SK-N-SH (cell line): ENCODE data around the gene WDR81. TPM values are rescaled to one million over a fixed set of nuclear protein-coding genes. Genes with fewer than 3 reads are reported as not detected.

Source experiments
- CTCF ChIA-PET: fragments of 300-600, 350-600 bp; formaldehyde crosslinking; extraction: SDS; loops from one replicate; lab custom pipeline; 2021; lab: Yijun Ruan, JAX
- POLR2A ChIA-PET: fragments of 350-600 bp; sonication (Branson Sonifier 250); formaldehyde crosslinking; extraction: SDS; loops from one replicate; lab custom pipeline; 2020; ENCODE audit warnings: antibody characterized with exemption, inconsistent platforms; lab: Yijun Ruan, JAX
- DNase-seq: peaks from one replicate; pipeline ENCODE4 v3.0.0; 2012
- H2AFZ ChIP-seq: fragments of 200-600 bp; sonication (generic); 2 replicates; pipeline ENCODE4 v1.8.1; 2016; ENCODE audit warnings: antibody characterized with exemption, mild to moderate bottlenecking, low read depth
- H3F3A ChIP-seq: fragments of 200-600 bp; sonication (generic); replicated peaks from 2 replicates; pipeline ENCODE3; 2016; ENCODE audit warnings: antibody characterized with exemption, mild to moderate bottlenecking; ENCODE audit not compliant: insufficient read depth
- H3K27ac ChIP-seq, 2 experiments: fragments of 200-500 bp in 1 of 2; fragments of 200-600 bp in 1 of 2; sonication (Bioruptor generic) in 1 of 2; sonication (generic), shearing (Covaris generic) in 1 of 2; 2 replicates each; pipeline versions ENCODE4 v1.5.1 to v1.6.1; 2014 to 2016; ENCODE audit warnings: low read depth in 2 of 2, inconsistent platforms in 1 of 2, low read length in 1 of 2, mild to moderate bottlenecking in 1 of 2, mixed read lengths in 1 of 2
- H3K27me3 ChIP-seq: fragments of 200-600 bp; sonication (generic), shearing (Covaris generic); 2 replicates; pipeline ENCODE4 v1.6.1; 2016; ENCODE audit warnings: mixed run types; ENCODE audit not compliant: insufficient read depth
- H3K36me3 ChIP-seq, 2 experiments: fragments of 200-500 bp in 1 of 2; fragments of 200-600 bp in 1 of 2; sonication (Bioruptor generic) in 1 of 2; sonication (generic) in 1 of 2; replicated peaks in 1 of 2; 2 replicates each; pipeline versions ENCODE3 to v1.5.1; 2014 to 2016; ENCODE audit warnings: low read length in 1 of 2, mild to moderate bottlenecking in 1 of 2; ENCODE audit not compliant: insufficient read depth in 2 of 2, control insufficient read depth in 1 of 2
- H3K4me1 ChIP-seq, 2 experiments: fragments of 200-500 bp in 1 of 2; fragments of 200-600 bp in 1 of 2; sonication (Bioruptor generic) in 1 of 2; sonication (generic), shearing (Covaris generic) in 1 of 2; 2 replicates each; pipeline versions ENCODE4 v1.5.1 to v1.6.1; 2014 to 2016; ENCODE audit warnings: low read depth in 1 of 2, low read length in 1 of 2, mixed run types in 1 of 2; ENCODE audit not compliant: insufficient read depth in 2 of 2, control insufficient read depth in 1 of 2
- H3K4me2 ChIP-seq: fragments of 200-600 bp; sonication (generic), shearing (Covaris generic); 2 replicates; pipeline ENCODE4 v1.6.1; 2017; ENCODE audit warnings: mixed run types
- H3K4me3 ChIP-seq, 2 experiments: fragments of 200-500 bp in 1 of 2; fragments of 200-600 bp in 1 of 2; sonication (Bioruptor generic) in 1 of 2; sonication (generic), shearing (Covaris generic) in 1 of 2; 2 replicates each; pipeline versions ENCODE4 v1.5.1 to v1.8.1; 2014 to 2016; ENCODE audit warnings: low read depth in 2 of 2, inconsistent platforms in 1 of 2, low read length in 1 of 2, mild to moderate bottlenecking in 1 of 2, mixed read lengths in 1 of 2, moderate library complexity in 1 of 2
- H3K79me2 ChIP-seq: fragments of 200-600 bp; sonication (generic); 2 replicates; pipeline ENCODE4 v1.8.1; 2017; ENCODE audit warnings: mild to moderate bottlenecking; ENCODE audit not compliant: insufficient read depth
- H3K9ac ChIP-seq: fragments of 200-600 bp; sonication (generic); 2 replicates; pipeline ENCODE4 v1.6.1; 2017; ENCODE audit warnings: mixed run types
- H3K9me2 ChIP-seq: fragments of 200-600 bp; sonication (generic); 2 replicates; pipeline ENCODE4 v1.6.1; 2017; ENCODE audit warnings: mixed run types
- H3K9me3 ChIP-seq: fragments of 200-600 bp; sonication (generic); 2 replicates; pipeline ENCODE4 v1.6.1; 2017; ENCODE audit warnings: mixed run types, mild to moderate bottlenecking, moderate library complexity
- H4K20me1 ChIP-seq: fragments of 200-600 bp; sonication (generic); 2 replicates; pipeline ENCODE4 v1.6.1; 2017; ENCODE audit warnings: mild to moderate bottlenecking, mixed run types; ENCODE audit not compliant: insufficient read depth
- CHD2 ChIP-seq: fragments of 150-350 bp; IDR thresholded peaks from 2 replicates; pipeline ENCODE4 v1.6.1; 2018; ENCODE audit warnings: low read length; ENCODE audit not compliant: partially characterized antibody
- ELF1 ChIP-seq: IDR thresholded peaks from 2 replicates; pipeline ENCODE4 v1.4.0; 2012
- FOXJ3 ChIP-seq: sonication (generic); formaldehyde crosslinking; IDR thresholded peaks from 2 replicates; pipeline ENCODE4 v1.5.1; 2020; ENCODE audit warnings: mild to moderate bottlenecking, missing genetic modification reagents
- GABPA ChIP-seq: IDR thresholded peaks from 2 replicates; pipeline ENCODE4 v1.4.0; 2012; ENCODE audit warnings: low read depth, mild to moderate bottlenecking
- JUND ChIP-seq: IDR thresholded peaks from 2 replicates; pipeline ENCODE4 v1.4.0; 2012
- MXI1 ChIP-seq: IDR thresholded peaks from 2 replicates; pipeline ENCODE4 v1.6.1; 2012; ENCODE audit warnings: mild to moderate bottlenecking, low read depth, low read length, improper control_type of control experiment
- RFX5 ChIP-seq: IDR thresholded peaks from 2 replicates; pipeline ENCODE4 v1.6.1; 2012; ENCODE audit warnings: mild to moderate bottlenecking, improper control_type of control experiment, low read length
- TAF1 ChIP-seq: IDR thresholded peaks from 2 replicates; pipeline ENCODE4 v1.6.1; 2012; ENCODE audit warnings: low read depth, mild to moderate bottlenecking, low read length, moderate library complexity, borderline replicate concordance
- TEAD4 ChIP-seq: IDR thresholded peaks from 2 replicates; pipeline ENCODE4 v1.4.0; 2012; ENCODE audit warnings: mild to moderate bottlenecking, borderline replicate concordance; ENCODE audit not compliant: insufficient read depth
- WGBS: methylation state at CpG from one replicate; pipeline ENCODE4 v1.1.6; 2017; ENCODE audit warnings: low lambda C conversion rate; 5-methylcytosine and 5-hydroxymethylcytosine counted together
- polyA plus RNA-seq, 3 experiments: library from polyadenylated mRNA; depleted of rRNA; stranded (reverse); fragments of >200 nt; gene quantifications; 2 replicates each; pipeline ENCODE4 v1.2.3, GENCODE V29; 2012
- TF ChIP-seq, protein P1 (sequence below): IDR thresholded peaks from 2 replicates; pipeline ENCODE4 v1.4.0; 2012; ENCODE audit warnings: low read depth, borderline replicate concordance
- TF ChIP-seq, protein P2 (sequence below): fragments of 150-350 bp; IDR thresholded peaks from 2 replicates; pipeline ENCODE4 v1.6.1; 2016; ENCODE audit warnings: mild to moderate bottlenecking, low read depth, low read length
- TF ChIP-seq, protein P3 (sequence below): IDR thresholded peaks from 2 replicates; pipeline ENCODE4; 2012

The WDR81 gene
- polyA plus RNA-seq, 1 of the 3 experiments (the other 2 are of a cell fraction), result 9.3 TPM

DNA sequence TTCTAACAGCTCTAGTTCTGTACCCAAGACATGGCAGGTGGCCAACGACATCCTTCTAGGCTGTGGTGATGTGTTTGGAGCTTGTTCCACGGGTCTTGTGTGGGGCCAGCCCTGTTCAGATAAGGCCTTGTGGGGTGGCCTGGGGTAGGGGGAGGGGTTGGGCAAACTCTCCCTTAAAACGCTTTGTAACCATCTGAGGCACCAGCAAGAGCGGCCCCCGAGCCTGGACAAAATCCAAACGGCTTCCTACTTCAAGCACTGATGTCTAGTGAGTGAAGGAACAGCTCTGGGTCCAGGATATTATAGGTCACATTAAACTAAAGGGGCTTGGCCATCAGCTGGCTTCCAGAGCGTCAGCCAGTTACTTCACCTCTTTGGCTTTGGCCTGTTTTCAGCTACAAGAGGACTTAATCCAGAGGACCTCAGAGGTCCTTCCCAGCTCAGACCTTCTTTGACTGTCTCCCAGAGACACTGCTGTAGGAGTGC is 49.2 kb downstream of the WDR81 start:
- DNase-seq, result no peak
- no peaks in the 10 kb centered on the region for H4K20me1 ChIP-seq
- no peaks in the 10 kb centered on the region for H3K27me3 ChIP-seq
- WGBS, result 73% methylated on average over 7 of the region's 7 CpGs
- H3K27ac ChIP-seq, result no peak overlapping the region
- H3F3A ChIP-seq, result peaks cover under 1% of the 10 kb centered on the region
- no peak overlapping the region for H3K4me2 ChIP-seq
- ChIA-PET POLR2A (interaction anchor here (0.8 kb wide), 1 partner anchor 10 kb away, joined by 3 read pairs; no protein-coding TSS in a partner anchor), CTCF (interaction anchor here (0.7 to 1.7 kb wide), 8 partner anchors 8 to 125 kb away, joined by 3 to 5 read pairs (median 3); partner anchors contain the start of gene SERPINF1)
- no peaks in the 10 kb centered on the region for H3K4me1 ChIP-seq
- no peaks in the 10 kb centered on the region for H3K9me2 ChIP-seq
- TF ChIP-seq TEAD4 (no peak), RFX5 (no peak), GABPA (no peak), CHD2 (no peak), ELF1 (no peak), MXI1 (no peak), FOXJ3 (CRISPR knock-in tag) (no peak), JUND (no peak), TAF1 (no peak)
- TF ChIP-seq, protein P1, sequence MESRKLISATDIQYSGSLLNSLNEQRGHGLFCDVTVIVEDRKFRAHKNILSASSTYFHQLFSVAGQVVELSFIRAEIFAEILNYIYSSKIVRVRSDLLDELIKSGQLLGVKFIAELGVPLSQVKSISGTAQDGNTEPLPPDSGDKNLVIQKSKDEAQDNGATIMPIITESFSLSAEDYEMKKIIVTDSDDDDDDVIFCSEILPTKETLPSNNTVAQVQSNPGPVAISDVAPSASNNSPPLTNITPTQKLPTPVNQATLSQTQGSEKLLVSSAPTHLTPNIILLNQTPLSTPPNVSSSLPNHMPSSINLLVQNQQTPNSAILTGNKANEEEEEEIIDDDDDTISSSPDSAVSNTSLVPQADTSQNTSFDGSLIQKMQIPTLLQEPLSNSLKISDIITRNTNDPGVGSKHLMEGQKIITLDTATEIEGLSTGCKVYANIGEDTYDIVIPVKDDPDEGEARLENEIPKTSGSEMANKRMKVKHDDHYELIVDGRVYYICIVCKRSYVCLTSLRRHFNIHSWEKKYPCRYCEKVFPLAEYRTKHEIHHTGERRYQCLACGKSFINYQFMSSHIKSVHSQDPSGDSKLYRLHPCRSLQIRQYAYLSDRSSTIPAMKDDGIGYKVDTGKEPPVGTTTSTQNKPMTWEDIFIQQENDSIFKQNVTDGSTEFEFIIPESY, result no peak
- TF ChIP-seq, protein P2, sequence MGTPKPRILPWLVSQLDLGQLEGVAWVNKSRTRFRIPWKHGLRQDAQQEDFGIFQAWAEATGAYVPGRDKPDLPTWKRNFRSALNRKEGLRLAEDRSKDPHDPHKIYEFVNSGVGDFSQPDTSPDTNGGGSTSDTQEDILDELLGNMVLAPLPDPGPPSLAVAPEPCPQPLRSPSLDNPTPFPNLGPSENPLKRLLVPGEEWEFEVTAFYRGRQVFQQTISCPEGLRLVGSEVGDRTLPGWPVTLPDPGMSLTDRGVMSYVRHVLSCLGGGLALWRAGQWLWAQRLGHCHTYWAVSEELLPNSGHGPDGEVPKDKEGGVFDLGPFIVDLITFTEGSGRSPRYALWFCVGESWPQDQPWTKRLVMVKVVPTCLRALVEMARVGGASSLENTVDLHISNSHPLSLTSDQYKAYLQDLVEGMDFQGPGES, result no peak
- TF ChIP-seq, protein P3, sequence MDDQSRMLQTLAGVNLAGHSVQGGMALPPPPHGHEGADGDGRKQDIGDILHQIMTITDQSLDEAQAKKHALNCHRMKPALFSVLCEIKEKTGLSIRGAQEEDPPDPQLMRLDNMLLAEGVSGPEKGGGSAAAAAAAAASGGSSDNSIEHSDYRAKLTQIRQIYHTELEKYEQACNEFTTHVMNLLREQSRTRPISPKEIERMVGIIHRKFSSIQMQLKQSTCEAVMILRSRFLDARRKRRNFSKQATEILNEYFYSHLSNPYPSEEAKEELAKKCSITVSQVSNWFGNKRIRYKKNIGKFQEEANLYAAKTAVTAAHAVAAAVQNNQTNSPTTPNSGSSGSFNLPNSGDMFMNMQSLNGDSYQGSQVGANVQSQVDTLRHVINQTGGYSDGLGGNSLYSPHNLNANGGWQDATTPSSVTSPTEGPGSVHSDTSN, result no peak
- no peak overlapping the region for H3K9ac ChIP-seq
- no peak overlapping the region for H3K4me3 ChIP-seq
- no peaks in the 10 kb centered on the region for H3K9me3 ChIP-seq
- H3K79me2 ChIP-seq, result no peaks in the 10 kb centered on the region
- H2AFZ ChIP-seq, result no peak overlapping the region
- H3K36me3 ChIP-seq, result peaks cover 12 to 29% of the 10 kb centered on the region in 2 experiments
